H1 (cell line): ENCODE data around the gene ASCC3. TPM values are rescaled to one million over a fixed set of nuclear protein-coding genes. Genes with fewer than 3 reads are reported as not detected.

ENCODE experiments used
- CTCF ChIA-PET: fragments of 300-600 bp; sonication (Branson Sonifier 250); formaldehyde crosslinking; loops from one replicate; lab custom pipeline; 2021; ENCODE audit not compliant: partially characterized antibody; lab: Charles Lee
- POLR2A ChIA-PET: fragments of 300-600 bp; sonication (Branson Sonifier 250); formaldehyde crosslinking; loops from one replicate; lab custom pipeline; 2021; ENCODE audit warnings: inconsistent platforms; ENCODE audit not compliant: partially characterized antibody; lab: Charles Lee
- DNase-seq, 2 experiments: peaks; one replicate each; pipeline versions ENCODE4 v3.0.0 to v3.0.0-alpha.2; 2010 to 2022; ENCODE audit warnings: low spot score in 2 of 2, low read depth in 1 of 2, mixed read lengths in 1 of 2
- FAIRE-seq: peaks from 2 replicates; lab custom pipeline; 2011; peaks lifted over from hg19 to GRCh38; lab: Jason Lieb, UNC
- H2AFZ ChIP-seq: 2 replicates; pipeline ENCODE4 v1.8.1; 2012; ENCODE audit warnings: low read length, inconsistent platforms
- H2AK5ac ChIP-seq: 2 replicates; pipeline ENCODE4 v1.6.1; 2013; ENCODE audit warnings: low read depth, low read length
- H2BK120ac ChIP-seq: replicated peaks from 2 replicates; pipeline ENCODE3; 2013; ENCODE audit warnings: low read depth, low read length, inconsistent platforms
- H2BK12ac ChIP-seq: 2 replicates; pipeline ENCODE4 v1.6.1; 2013; ENCODE audit warnings: low read depth, low read length
- H2BK15ac ChIP-seq: 2 replicates; pipeline ENCODE4 v1.6.1; 2013; ENCODE audit warnings: low read length
- H2BK20ac ChIP-seq: 2 replicates; pipeline ENCODE4 v1.6.1; 2013; ENCODE audit warnings: low read length
- H2BK5ac ChIP-seq: 2 replicates; pipeline ENCODE4 v1.6.1; 2013; ENCODE audit warnings: low read depth, low read length
- H3K14ac ChIP-seq: 2 replicates; pipeline ENCODE4 v1.6.1; 2013; ENCODE audit warnings: inconsistent platforms; ENCODE audit not compliant: insufficient read length
- H3K18ac ChIP-seq: 2 replicates; pipeline ENCODE4 v1.6.1; 2013; ENCODE audit warnings: low read length; ENCODE audit errors: extremely low read depth
- H3K23ac ChIP-seq: 2 replicates; pipeline ENCODE4 v1.6.1; 2013; ENCODE audit warnings: inconsistent platforms; ENCODE audit not compliant: insufficient read length
- H3K23me2 ChIP-seq: 2 replicates; pipeline ENCODE4 v1.6.1; 2013; ENCODE audit warnings: low read depth, low read length
- H3K27ac ChIP-seq: 2 replicates; pipeline ENCODE4 v1.6.1; 2011; ENCODE audit warnings: low read depth, low read length, inconsistent platforms
- H3K27me3 ChIP-seq, 4 experiments: replicated peaks in 1 of 4; 1 replicate in 1 of 4; 2 replicates in 3 of 4; pipeline versions ENCODE4 v1.6.1 to v1.8.1; 2011 to 2013; ENCODE audit warnings: low read length in 3 of 4, mild to moderate bottlenecking in 3 of 4, inconsistent platforms in 2 of 4, mixed read lengths in 2 of 4, moderate library complexity in 1 of 4; ENCODE audit not compliant: control insufficient read depth in 3 of 4, insufficient read depth in 3 of 4; ENCODE audit errors: extremely low read depth in 1 of 4
- H3K36me3 ChIP-seq, 4 experiments: 2 replicates each; pipeline versions ENCODE4 v1.6.1 to v1.8.1; 2011 to 2013; ENCODE audit warnings: mild to moderate bottlenecking in 4 of 4, low read length in 3 of 4, moderate library complexity in 2 of 4, control low read depth in 1 of 4, inconsistent platforms in 1 of 4; ENCODE audit not compliant: insufficient read depth in 4 of 4, control insufficient read depth in 2 of 4
- H3K4ac ChIP-seq: replicated peaks from 2 replicates; pipeline ENCODE3; 2013; ENCODE audit warnings: low read length, low read depth, mixed read lengths, inconsistent platforms; ENCODE audit not compliant: insufficient read length
- H3K4me1 ChIP-seq, 4 experiments: replicated peaks in 1 of 4; 1 replicate in 1 of 4; 2 replicates in 3 of 4; pipeline versions ENCODE4 v1.6.1 to v1.8.1; 2011 to 2013; ENCODE audit warnings: low read length in 3 of 4, inconsistent platforms in 2 of 4, mixed read lengths in 1 of 4; ENCODE audit not compliant: insufficient read depth in 4 of 4, control insufficient read depth in 3 of 4
- H3K4me2 ChIP-seq, 2 experiments: 2 replicates each; pipeline versions ENCODE4 v1.6.1 to v1.8.1; 2011 to 2013; ENCODE audit warnings: low read depth in 2 of 2, low read length in 2 of 2, control low read depth in 1 of 2, inconsistent platforms in 1 of 2, mild to moderate bottlenecking in 1 of 2; ENCODE audit not compliant: insufficient read depth in 1 of 2
- H3K4me3 ChIP-seq, 4 experiments: fragments of 200-600, 300-600 bp in 1 of 4; sonication (generic), shearing (Covaris generic), sonication (Bioruptor Twin) in 1 of 4; 2 replicates each; pipeline versions ENCODE4 v1.5.1 to v1.8.1; 2011 to 2016; ENCODE audit warnings: low read length in 4 of 4, low read depth in 3 of 4, control low read depth in 2 of 4, inconsistent platforms in 2 of 4, mild to moderate bottlenecking in 2 of 4, mixed read lengths in 1 of 4, moderate library complexity in 1 of 4; ENCODE audit not compliant: insufficient read depth in 2 of 4; ENCODE audit errors: extremely low read depth in 1 of 4
- H3K56ac ChIP-seq: replicated peaks from 2 replicates; pipeline ENCODE3; 2013; ENCODE audit warnings: low read depth, mild to moderate bottlenecking, mixed read lengths, low read length, inconsistent platforms; ENCODE audit not compliant: insufficient read length
- H3K79me1 ChIP-seq: 2 replicates; pipeline ENCODE4 v1.6.1; 2013; ENCODE audit warnings: low read depth, low read length, control low read depth
- H3K79me2 ChIP-seq, 2 experiments: 2 replicates each; pipeline versions ENCODE4 v1.6.1 to v1.8.1; 2012 to 2013; ENCODE audit warnings: low read length in 2 of 2, mild to moderate bottlenecking in 2 of 2, inconsistent platforms in 1 of 2; ENCODE audit not compliant: insufficient read depth in 2 of 2, control insufficient read depth in 1 of 2
- H3K9ac ChIP-seq, 4 experiments: replicated peaks in 1 of 4; 1 replicate in 1 of 4; 2 replicates in 3 of 4; pipeline versions ENCODE4 v1.6.1 to v1.8.1; 2011 to 2013; ENCODE audit warnings: low read depth in 3 of 4, low read length in 3 of 4, control low read depth in 2 of 4, mild to moderate bottlenecking in 2 of 4, moderate library complexity in 2 of 4, inconsistent platforms in 1 of 4; ENCODE audit errors: extremely low read depth in 1 of 4
- H3K9me3 ChIP-seq, 2 experiments: 2 replicates each; pipeline versions ENCODE4 v1.6.1 to v1.8.1; 2012 to 2013; ENCODE audit warnings: mild to moderate bottlenecking in 2 of 2, moderate library complexity in 2 of 2, control low read depth in 1 of 2, inconsistent platforms in 1 of 2, low read depth in 1 of 2, low read length in 1 of 2, mixed read lengths in 1 of 2; ENCODE audit not compliant: insufficient read depth in 2 of 2
- H4K20me1 ChIP-seq, 2 experiments: replicated peaks in 1 of 2; 2 replicates each; pipeline versions ENCODE3 to v1.8.1; 2011 to 2013; ENCODE audit warnings: inconsistent platforms in 2 of 2, low read length in 2 of 2, mild to moderate bottlenecking in 1 of 2; ENCODE audit not compliant: insufficient read depth in 2 of 2, control insufficient read depth in 1 of 2
- H4K5ac ChIP-seq: 2 replicates; pipeline ENCODE4 v1.6.1; 2013; ENCODE audit warnings: low read length, low read depth, mixed read lengths, inconsistent platforms; ENCODE audit not compliant: insufficient read length
- H4K8ac ChIP-seq: 2 replicates; pipeline ENCODE4 v1.8.0; 2013; ENCODE audit warnings: mild to moderate bottlenecking, moderate library complexity, low read length, inconsistent platforms; ENCODE audit not compliant: insufficient read depth; ENCODE audit errors: extremely low read depth
- H4K91ac ChIP-seq: replicated peaks from 2 replicates; pipeline ENCODE3; 2013; ENCODE audit warnings: low read length, mixed read lengths, inconsistent platforms; ENCODE audit not compliant: insufficient read length
- CBX8 ChIP-seq: fragments of 300-800, 300-1000 bp; sonication (generic); IDR thresholded peaks from 2 replicates; pipeline ENCODE4 v1.7.1; 2016; ENCODE audit warnings: low read depth, low read length, borderline replicate concordance
- KDM1A ChIP-seq: fragments of 200-600, 300-600 bp; sonication (generic); IDR thresholded peaks from 2 replicates; pipeline ENCODE4 v1.7.1; 2016; ENCODE audit warnings: mild to moderate bottlenecking, low read length, borderline replicate concordance
- RNF2 ChIP-seq: fragments of 200-900, 300-1000 bp; sonication (generic); IDR thresholded peaks from 2 replicates; pipeline ENCODE4 v1.7.1; 2016; ENCODE audit warnings: borderline replicate concordance, low read depth, mild to moderate bottlenecking, antibody characterized with exemption, low read length; ENCODE audit not compliant: poor library complexity, severe bottlenecking; ENCODE audit errors: missing control alignments
- WGBS, 2 experiments: shearing (Covaris generic) in 1 of 2; methylation state at CpG; one replicate each; pipeline versions ENCODE4 v1.1.6 to v1.1.7; 2013 to 2015; ENCODE audit warnings: low lambda C conversion rate in 2 of 2, mixed read lengths in 2 of 2, inconsistent platforms in 1 of 2, low coverage in 1 of 2, missing lambda C conversion rate in 1 of 2; ENCODE audit not compliant: insufficient replicate concordance in 2 of 2, insufficient coverage in 1 of 2, insufficient read length in 1 of 2; ENCODE audit errors: extremely low coverage in 1 of 2, missing lambda C conversion rate in 1 of 2; 5-methylcytosine and 5-hydroxymethylcytosine counted together
- polyA plus RNA-seq, 7 experiments: library from polyadenylated mRNA; depleted of rRNA in 3 of 7; stranded (reverse) in 5 of 7; unstranded in 2 of 7; fragments of >200 nt in 5 of 7; fragments of 200-250 nt in 2 of 7; gene quantifications; 1 replicate in 5 of 7; 2 replicates in 1 of 7; 4 replicates in 1 of 7; pipeline versions ENCODE4 v1.2.1 to v1.2.3, GENCODE V29; 2011 to 2013; ENCODE audit warnings: missing spikeins in 2 of 7, mixed read lengths in 2 of 7
- total RNA-seq: library from RNA; stranded (reverse); fragmentation: NEBNext Ultra II Directional; extraction: Animal tissue kit (Norgen Biotek cat#: 25700); gene quantifications from 2 replicates; pipeline ENCODE4 v1.2.1, GENCODE V29; 2021
- TF ChIP-seq, protein P1 (sequence below): IDR thresholded peaks from 2 replicates; pipeline ENCODE4 v1.6.1; 2012; ENCODE audit warnings: low read length, inconsistent platforms

ASCC3 gene
- total and polyA plus RNA-seq, 2 of the 8 experiments (the other 6 are each of a cell fraction or from before 2014, with no cell fraction given), result 37.5 to 77.8 TPM

DNA sequence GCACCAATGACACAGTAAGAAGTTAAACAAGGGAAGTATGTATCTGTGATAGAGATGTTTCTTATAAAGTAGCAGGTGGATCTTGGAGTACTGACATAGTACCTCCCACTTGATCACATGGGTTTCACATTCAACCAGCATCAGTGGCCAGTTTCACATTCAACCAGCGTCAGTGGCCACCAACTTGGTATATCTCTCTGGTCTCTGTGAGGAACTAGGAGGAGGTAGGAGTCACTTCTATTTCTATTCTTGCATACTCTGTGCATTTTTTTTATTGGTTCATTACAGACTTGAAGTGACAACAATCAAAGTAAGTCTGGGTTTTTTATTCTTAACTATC lies 216.1 kb downstream of the ASCC3 start:
- no peak overlapping the region for H2BK20ac ChIP-seq
- H4K8ac ChIP-seq, result no peak overlapping the region
- no peak overlapping the region for H3K23ac ChIP-seq
- H2BK12ac ChIP-seq, result no peak overlapping the region
- peak overlapping the region; percentile 52 for H2BK120ac ChIP-seq
- H3K79me2 ChIP-seq, result no peaks in the 10 kb centered on the region
- no peaks in the 10 kb centered on the region for H3K9me3 ChIP-seq
- no peak overlapping the region for H4K5ac ChIP-seq
- no peaks in the 10 kb centered on the region for H3K23me2 ChIP-seq
- no peak overlapping the region for H3K14ac ChIP-seq
- no peak overlapping the region for H3K56ac ChIP-seq
- no peak overlapping the region for H2AK5ac ChIP-seq
- ChIA-PET CTCF (interaction anchor here (0.6 to 2.4 kb wide), 14 partner anchors 9 to 1147 kb away, joined by 3 to 10 read pairs (median 4); no protein-coding TSS in a partner anchor), POLR2A (interaction anchor here (0.7 kb wide), 1 partner anchor 12 kb away, joined by 3 read pairs; no protein-coding TSS in a partner anchor)
- no peak overlapping the region for H2AFZ ChIP-seq
- H3K4me2 ChIP-seq, result no peak overlapping the region
- no peak for TF ChIP-seq RNF2
- TF ChIP-seq, protein P1, sequence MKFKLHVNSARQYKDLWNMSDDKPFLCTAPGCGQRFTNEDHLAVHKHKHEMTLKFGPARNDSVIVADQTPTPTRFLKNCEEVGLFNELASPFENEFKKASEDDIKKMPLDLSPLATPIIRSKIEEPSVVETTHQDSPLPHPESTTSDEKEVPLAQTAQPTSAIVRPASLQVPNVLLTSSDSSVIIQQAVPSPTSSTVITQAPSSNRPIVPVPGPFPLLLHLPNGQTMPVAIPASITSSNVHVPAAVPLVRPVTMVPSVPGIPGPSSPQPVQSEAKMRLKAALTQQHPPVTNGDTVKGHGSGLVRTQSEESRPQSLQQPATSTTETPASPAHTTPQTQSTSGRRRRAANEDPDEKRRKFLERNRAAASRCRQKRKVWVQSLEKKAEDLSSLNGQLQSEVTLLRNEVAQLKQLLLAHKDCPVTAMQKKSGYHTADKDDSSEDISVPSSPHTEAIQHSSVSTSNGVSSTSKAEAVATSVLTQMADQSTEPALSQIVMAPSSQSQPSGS, result no peak
- TF ChIP-seq KDM1A, result no peak
- TF ChIP-seq CBX8, result no peak
- no peak overlapping the region for H3K4ac ChIP-seq
- H3K27ac ChIP-seq, result no peak overlapping the region
- no peak overlapping the region for H3K4me3 ChIP-seq
- 43% methylated on average over 1 of the region's 1 CpG; no CpG with 5 or more reads in 1 of the 2 experiments for WGBS, 2 experiments
- no peak overlapping the region for H3K9ac ChIP-seq
- DNase-seq, result no peak
- H2BK15ac ChIP-seq, result no peak overlapping the region
- H4K91ac ChIP-seq, result no peak overlapping the region
- no peak overlapping the region for H3K18ac ChIP-seq
- no peak for FAIRE-seq
- H3K27me3 ChIP-seq, result no peaks in the 10 kb centered on the region
- H3K4me1 ChIP-seq, result peaks cover 0 to 3% (median 0%) of the 10 kb centered on the region in 4 experiments; a peak in 4 of 7 replicates
- H4K20me1 ChIP-seq, result no peaks in the 10 kb centered on the region
- no peaks in the 10 kb centered on the region for H3K36me3 ChIP-seq
- H3K79me1 ChIP-seq, result no peaks in the 10 kb centered on the region
- no peak overlapping the region for H2BK5ac ChIP-seq
